GM19324 (cell line): ENCODE results near the gene POF1B.

Experiments used
- ATAC-seq: cut with Tn5 transposase; IDR thresholded peaks from one replicate; pipeline ENCODE4 v1.9.1; 2021; ENCODE audit warnings: mild to moderate bottlenecking, moderate library complexity; ENCODE audit not compliant: unreplicated experiment, low FRiP score

Gene POF1B

DNA sequence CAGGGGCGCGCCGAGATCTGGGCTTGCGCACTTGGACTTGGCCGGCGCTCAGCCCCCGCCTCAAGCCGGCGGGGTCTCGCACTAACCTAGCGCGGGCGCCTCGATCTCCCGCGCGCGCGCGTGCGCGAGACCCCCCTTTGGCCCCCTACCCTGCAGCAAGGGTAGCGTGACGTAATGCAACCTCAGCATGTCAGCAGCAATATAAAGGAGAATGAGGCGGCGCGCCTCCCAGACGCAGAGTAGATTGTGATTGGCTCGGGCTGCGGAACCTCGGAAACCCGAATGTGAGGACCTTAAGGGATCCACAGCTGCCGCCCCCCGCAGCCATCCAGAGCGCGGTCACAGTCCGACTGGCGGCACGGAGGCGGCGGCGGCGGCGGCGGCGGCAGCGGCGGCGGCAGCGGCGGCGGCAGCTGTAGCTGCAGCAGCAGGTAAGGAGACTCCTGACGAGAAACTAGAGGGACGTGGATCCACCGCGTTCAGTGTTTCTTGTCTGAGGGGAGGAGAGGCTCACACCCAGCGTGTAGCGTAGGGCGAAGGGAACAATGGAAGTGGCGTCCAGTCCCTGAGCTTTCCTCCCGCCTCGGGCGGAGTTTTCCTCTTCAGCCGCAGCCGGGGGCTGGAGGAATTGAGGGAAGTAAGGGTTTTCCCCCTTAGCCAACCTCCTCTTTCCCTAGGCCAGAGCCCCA lies 135.6 kb downstream of the POF1B start, which contains the start of the genes SATL1 and ZNF711:
TSS of gene SATL1 (minus strand) at position 19 of the 689 bp plus-strand sequence. CDS start 134,811 bp downstream, outside the sequence.
TSS of gene ZNF711 (plus strand) at position 231 of the 689 bp plus-strand sequence. CDS start 3,582 bp downstream, outside the sequence.
- ATAC-seq: peak; percentile 68

DNA sequence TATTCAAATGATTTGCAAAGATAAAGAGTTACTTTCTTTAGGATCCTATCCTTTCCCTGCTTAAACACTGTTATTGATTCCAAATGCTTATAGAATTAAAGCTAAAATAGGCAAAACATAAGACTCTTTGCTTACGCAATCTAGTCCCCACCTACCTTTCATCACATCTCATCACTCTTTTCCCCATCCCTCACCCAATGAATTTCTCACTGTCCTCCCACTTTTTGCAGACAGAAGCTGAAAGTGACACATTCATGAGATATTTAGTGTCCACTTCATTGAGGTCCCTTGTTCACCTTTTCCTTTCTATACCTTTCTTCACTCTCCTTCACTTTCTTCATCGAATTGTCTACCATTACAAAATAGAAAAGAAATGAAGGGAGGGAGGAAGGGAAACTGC lies 136.3 kb downstream of the POF1B start:
- ATAC-seq: no peak
